RWPE2 (cell line): ENCODE measurements around the gene DDX10.

Source experiments
- ATAC-seq: fragments of 200-7000 bp; cut with Tn5 transposase; 3 replicates; pipeline ENCODE4 v1.9.1; 2021; ENCODE audit warnings: low read depth
- DNase-seq: peaks from one replicate; pipeline ENCODE4 v3.0.0-alpha.2; 2020; ENCODE audit warnings: low spot score
- H3K27ac ChIP-seq: fragments of 450-650 bp; 2 replicates; pipeline ENCODE4 v1.5.1; 2017; ENCODE audit warnings: mild to moderate bottlenecking; ENCODE audit not compliant: poor library complexity, severe bottlenecking
- H3K27me3 ChIP-seq: fragments of 250-450 bp; sonication (Bioruptor Pico); 2 replicates; pipeline ENCODE4 v1.5.1; 2021; ENCODE audit warnings: mild to moderate bottlenecking, moderate library complexity; ENCODE audit not compliant: insufficient read depth, poor library complexity, severe bottlenecking
- H3K36me3 ChIP-seq: fragments of 250-450 bp; sonication (Bioruptor Pico); 2 replicates; pipeline ENCODE4 v1.5.1; 2020; ENCODE audit warnings: low read depth, mild to moderate bottlenecking, moderate library complexity
- H3K4me1 ChIP-seq: fragments of 250-450 bp; sonication (Bioruptor Pico); 2 replicates; pipeline ENCODE4 v1.5.1; 2021; ENCODE audit warnings: mild to moderate bottlenecking, moderate library complexity; ENCODE audit not compliant: insufficient read depth, poor library complexity, severe bottlenecking
- H3K4me3 ChIP-seq: fragments of 250-450 bp; sonication (Bioruptor Pico); 2 replicates; pipeline ENCODE4 v1.5.1; 2021; ENCODE audit warnings: mild to moderate bottlenecking, moderate library complexity; ENCODE audit not compliant: severe bottlenecking
- H3K9me3 ChIP-seq: fragments of 250-450 bp; sonication (Bioruptor Pico); 2 replicates; pipeline ENCODE4 v1.5.1; 2021; ENCODE audit warnings: mild to moderate bottlenecking, moderate library complexity; ENCODE audit not compliant: severe bottlenecking
- TF ChIP-seq, protein P1 (sequence below): fragments of 450-650 bp; IDR thresholded peaks from one replicate; pipeline ENCODE4 v1.5.1; 2017; ENCODE audit warnings: mild to moderate bottlenecking, moderate library complexity; ENCODE audit not compliant: poor library complexity, severe bottlenecking

Gene DDX10

DNA sequence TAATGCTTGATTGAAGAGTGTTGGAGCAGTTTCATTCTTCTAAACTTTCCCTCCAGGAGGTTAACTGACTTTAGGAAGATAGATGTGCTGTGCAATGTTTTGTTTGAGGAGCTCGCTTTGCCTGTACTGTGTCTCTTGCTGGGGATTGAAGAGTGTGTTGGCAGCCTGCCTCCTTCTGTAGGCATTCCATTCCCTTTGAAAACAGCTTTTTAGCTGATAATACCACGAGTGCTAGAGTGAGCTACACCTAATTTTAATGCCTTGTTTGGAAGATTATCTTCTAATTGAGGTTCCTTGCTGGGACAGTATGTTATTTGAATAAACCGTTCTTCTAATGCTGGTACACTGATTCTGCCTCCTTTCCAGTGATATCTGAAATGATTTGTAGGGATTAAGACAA is 7.2 kb downstream of the DDX10 start:
- Histone ChIP-seq H3K27ac (no peak overlapping the region), H3K4me3 (no peak overlapping the region), H3K27me3 (no peaks in the 10 kb centered on the region), H3K4me1 (no peaks in the 10 kb centered on the region), H3K9me3 (no peaks in the 10 kb centered on the region), H3K36me3 (peaks cover 32% of the 10 kb centered on the region)
- DNase-seq (no peak), ATAC-seq (no peak)
- TF ChIP-seq, protein P1, sequence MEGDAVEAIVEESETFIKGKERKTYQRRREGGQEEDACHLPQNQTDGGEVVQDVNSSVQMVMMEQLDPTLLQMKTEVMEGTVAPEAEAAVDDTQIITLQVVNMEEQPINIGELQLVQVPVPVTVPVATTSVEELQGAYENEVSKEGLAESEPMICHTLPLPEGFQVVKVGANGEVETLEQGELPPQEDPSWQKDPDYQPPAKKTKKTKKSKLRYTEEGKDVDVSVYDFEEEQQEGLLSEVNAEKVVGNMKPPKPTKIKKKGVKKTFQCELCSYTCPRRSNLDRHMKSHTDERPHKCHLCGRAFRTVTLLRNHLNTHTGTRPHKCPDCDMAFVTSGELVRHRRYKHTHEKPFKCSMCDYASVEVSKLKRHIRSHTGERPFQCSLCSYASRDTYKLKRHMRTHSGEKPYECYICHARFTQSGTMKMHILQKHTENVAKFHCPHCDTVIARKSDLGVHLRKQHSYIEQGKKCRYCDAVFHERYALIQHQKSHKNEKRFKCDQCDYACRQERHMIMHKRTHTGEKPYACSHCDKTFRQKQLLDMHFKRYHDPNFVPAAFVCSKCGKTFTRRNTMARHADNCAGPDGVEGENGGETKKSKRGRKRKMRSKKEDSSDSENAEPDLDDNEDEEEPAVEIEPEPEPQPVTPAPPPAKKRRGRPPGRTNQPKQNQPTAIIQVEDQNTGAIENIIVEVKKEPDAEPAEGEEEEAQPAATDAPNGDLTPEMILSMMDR = no peak

DNA sequence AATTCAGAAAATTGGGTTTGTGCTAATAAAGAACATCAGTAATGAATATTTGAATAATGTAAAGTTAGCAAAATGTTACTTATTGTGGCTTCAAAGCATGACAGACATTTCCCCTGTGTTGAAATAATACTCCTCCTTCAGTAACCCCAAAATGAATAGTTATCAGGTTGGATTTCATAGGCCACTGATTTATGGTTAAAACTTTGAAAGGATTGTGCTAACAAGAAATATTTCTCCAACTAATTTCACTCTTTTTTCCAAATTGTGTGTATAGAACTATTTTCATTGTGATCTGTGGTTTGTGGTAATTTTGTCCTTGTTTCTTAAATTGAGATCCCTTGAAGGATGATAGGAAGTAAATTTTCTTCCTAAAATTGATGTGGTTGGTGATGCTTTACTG is 7.9 kb downstream of the DDX10 start:
- ATAC-seq (no peak), DNase-seq (no peak)
- TF ChIP-seq, protein P1 = no peak
- Histone ChIP-seq H3K4me1 (no peaks in the 10 kb centered on the region), H3K27ac (no peak overlapping the region), H3K36me3 (peaks cover 39% of the 10 kb centered on the region), H3K4me3 (no peak overlapping the region), H3K9me3 (no peaks in the 10 kb centered on the region), H3K27me3 (no peaks in the 10 kb centered on the region)

DNA sequence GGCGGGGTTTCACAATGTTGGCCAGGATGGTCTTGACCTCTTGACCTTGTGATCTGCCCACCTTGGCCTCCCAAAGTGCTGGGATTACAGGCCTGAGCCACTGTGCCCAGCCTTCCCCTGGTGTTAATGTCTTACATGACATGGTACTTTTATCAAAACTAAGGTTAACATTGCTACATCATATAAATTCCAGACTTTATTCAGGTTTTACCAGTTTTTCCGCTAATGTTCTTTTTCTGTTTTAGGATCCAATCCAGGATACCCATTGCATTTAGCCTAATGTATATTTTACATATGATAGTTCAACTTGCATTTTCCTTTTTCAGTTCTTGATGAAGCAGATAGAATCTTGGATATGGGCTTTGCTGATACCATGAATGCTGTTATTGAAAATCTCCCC is 14.2 kb downstream of the DDX10 start:
- no peaks in the 10 kb centered on the region for H3K9me3 ChIP-seq
- H3K4me3 ChIP-seq = no peak overlapping the region
- H3K27ac ChIP-seq = no peak overlapping the region
- TF ChIP-seq, protein P1 = no peak
- no peaks in the 10 kb centered on the region for H3K4me1 ChIP-seq
- no peak for ATAC-seq
- peaks cover 75% of the 10 kb centered on the region for H3K36me3 ChIP-seq
- H3K27me3 ChIP-seq = no peaks in the 10 kb centered on the region
- no peak for DNase-seq

DNA sequence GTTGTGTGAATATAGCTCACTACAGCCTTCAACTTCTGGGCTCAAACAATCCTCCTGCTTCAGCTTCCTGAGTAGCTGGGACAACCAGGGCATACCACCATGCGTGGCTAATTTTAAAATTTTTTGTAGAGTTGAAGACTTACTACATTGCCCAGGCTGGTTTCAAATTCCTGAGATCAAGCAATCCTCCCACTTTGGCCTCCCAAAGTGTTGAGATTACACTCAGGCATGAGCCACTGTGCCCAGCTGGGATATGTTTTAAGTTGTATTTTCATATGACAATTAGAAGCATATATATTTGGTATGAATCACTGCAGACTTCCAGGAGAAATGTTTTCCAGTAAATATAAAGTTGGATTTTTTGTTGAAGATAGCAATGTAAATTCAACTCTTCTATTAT is 15.4 kb downstream of the DDX10 start:
- H3K9me3 ChIP-seq = no peaks in the 10 kb centered on the region
- no peaks in the 10 kb centered on the region for H3K27me3 ChIP-seq
- ATAC-seq = no peak
- peaks cover 67% of the 10 kb centered on the region for H3K36me3 ChIP-seq
- H3K4me3 ChIP-seq = no peak overlapping the region
- H3K4me1 ChIP-seq = no peaks in the 10 kb centered on the region
- no peak overlapping the region for H3K27ac ChIP-seq
- TF ChIP-seq, protein P1 = no peak
- DNase-seq = no peak

DNA sequence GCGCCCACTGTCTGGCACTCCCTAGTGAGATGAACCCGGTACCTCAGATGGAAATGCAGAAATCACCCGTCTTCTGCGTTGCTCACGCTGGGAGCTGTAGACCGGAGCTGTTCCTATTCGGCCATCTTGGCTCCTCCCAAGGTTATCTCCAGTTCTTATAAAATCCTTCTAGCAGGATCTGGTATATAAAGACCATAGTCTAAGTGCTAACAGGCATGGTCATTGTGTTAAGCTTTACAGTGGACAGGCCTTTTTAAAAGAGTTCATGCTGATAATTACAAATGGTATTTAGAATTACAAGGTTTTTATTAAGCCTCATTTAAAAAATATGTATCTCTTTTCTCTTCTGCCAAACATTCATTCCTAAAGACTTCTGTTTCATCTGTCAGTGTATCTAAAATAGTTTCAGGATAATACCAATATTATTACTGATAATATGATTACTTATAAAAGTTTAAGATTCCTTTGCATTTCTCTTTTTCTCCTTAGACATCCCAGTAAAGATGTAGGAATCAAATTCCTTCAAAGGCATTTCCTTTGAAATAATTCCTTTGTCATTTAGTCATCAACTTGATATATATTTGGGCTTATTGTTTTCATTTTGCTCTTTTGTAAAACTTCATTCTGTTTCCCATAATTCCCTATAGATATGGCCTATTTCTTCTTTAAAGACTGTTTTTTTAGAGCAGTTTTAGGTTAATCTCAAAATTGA is 20.7 kb downstream of the DDX10 start:
- ATAC-seq = no peak; the same call in 2 of the 3 replicates
- peaks cover 8% of the 10 kb centered on the region for H3K4me1 ChIP-seq
- H3K4me3 ChIP-seq = no peak overlapping the region
- H3K36me3 ChIP-seq = peaks cover 46% of the 10 kb centered on the region
- DNase-seq = no peak
- no peaks in the 10 kb centered on the region for H3K9me3 ChIP-seq
- peak overlapping the region; percentile 39 for H3K27ac ChIP-seq
- TF ChIP-seq, protein P1 = no peak
- H3K27me3 ChIP-seq = no peaks in the 10 kb centered on the region
